Lung microvascular endothelial cell (primary cell): ENCODE results near the gene SEPTIN10. TPM values are rescaled to one million over a fixed set of nuclear protein-coding genes. Genes with fewer than 3 reads are reported as not detected.
"Not testable (repeated sequence)": the region's sequence is repeated elsewhere in the genome, so short reads cannot be mapped to it uniquely, and the experiment has no call there.

Source experiments
- DNase-seq, 2 donors: peaks; one replicate each; pipeline versions ENCODE4 v3.0.0 to v3.0.0-alpha.2; 2010; ENCODE audit warnings: low read depth in 2 of 2
- total RNA-seq: library from RNA; depleted of rRNA; stranded (reverse); fragments of >200 nt; gene quantifications from 2 replicates; pipeline ENCODE4 v1.2.1, GENCODE V29; 2014

SEPTIN10 gene
- total RNA-seq, result 63.9 and 115 TPM in 2 replicates

DNA sequence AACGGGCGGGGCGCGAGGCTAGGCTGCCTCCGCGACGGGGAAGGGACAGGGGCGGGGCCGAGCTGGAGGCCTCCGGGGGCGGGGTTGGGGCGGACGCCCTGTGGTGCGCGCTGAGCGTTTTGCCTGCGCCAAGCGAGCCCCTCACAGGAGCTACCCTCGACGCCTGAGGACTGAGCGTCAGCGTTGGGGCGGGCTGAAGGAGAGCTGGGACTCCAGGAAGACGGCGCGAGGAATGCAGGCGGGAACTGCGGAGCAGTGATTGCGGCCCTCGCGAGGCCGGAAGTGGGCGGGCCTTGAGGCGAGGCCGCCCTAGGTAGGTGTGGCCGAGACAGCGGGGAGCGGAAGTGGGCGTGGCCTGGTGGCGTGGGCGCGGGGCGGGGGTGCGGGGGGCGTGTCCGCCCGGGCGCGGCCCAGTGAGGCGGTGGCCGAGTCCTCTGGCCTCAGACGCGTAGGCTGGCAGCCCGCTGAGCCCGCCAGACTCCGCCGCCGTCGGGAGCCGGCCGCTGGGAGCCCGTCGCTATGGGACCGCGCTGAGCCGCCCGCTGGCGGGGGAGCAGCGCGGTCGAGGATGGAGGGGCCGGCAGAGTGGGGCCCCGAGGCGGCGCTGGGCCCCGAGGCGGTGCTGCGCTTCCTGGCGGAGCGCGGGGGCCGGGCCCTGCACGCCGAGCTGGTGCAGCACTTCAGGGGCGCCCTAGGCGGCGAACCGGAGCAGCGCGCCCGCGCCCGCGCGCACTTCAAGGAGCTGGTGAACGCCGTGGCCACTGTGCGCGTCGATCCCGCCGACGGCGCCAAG lies at the start of gene SEPTIN10, which contains the start of gene SOWAHC:
Gene SEPTIN10 (minus strand): TSS at position 45 of the 793 bp plus-strand sequence. CDS start 139 bp downstream, outside the sequence.
Gene SOWAHC (plus strand): TSS at position 443 of the 793 bp plus-strand sequence. CDS start 126 bp downstream, at position 569.
- DNase-seq, result peak; percentile 98 to 100

DNA sequence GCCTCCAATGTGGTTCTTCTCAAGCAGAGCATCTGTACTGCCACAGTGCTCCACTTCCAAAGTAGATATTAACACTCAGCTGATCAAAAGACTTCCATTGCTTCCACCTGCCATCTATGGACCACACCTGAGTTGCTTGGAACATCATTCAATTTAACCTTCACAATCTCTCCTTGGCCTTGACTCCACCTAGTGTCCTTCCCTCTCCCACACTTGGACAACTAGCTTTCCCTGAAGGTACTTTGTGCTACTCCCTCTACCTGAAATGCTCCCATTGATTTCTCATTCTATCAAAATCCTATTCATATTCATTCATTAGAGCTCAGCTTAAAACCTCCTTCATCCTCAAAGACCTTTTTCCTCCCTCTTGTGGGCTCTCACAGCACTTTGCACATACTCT lies 49.1 kb upstream of the SEPTIN10 start:
- no peak for DNase-seq

DNA sequence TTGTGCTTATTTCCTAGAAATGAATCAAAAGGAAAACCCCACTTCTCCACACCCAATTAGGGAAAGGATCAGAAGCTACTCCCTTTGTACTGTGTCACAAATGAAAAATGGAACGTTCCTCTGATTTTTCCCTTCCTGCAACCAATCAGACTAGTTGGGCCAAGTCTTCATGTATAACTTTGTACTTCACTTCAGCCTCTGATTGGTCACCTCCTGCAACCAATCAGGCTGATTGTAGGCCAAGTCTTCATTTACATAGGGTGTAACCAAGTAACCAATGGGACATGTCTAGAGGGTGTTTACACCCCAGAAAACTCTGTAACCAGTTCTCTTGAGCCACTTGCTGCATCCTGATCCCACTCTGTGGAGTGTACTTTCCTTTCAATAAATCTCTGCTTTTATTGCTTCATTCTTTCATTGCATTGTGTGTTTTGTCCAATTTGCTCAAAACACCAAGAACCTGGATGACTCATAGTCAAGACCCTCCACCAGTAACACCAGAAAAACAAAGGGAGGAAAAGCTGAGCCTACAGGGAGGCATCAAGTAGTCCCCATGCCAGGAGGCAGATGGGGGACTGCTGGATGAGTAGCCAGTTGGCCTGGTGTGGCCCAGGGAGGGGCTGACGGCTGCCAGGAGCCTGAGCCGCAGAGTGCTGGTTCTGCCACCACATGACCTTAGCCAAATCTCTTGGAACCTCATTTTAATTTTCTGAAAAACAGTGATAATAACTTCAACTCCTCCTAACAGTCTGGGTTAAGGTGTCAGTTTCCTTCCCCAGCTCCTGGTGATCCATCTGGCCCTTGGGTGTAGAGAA lies 46.5 kb upstream of the SEPTIN10 start:
- no peak for DNase-seq

DNA sequence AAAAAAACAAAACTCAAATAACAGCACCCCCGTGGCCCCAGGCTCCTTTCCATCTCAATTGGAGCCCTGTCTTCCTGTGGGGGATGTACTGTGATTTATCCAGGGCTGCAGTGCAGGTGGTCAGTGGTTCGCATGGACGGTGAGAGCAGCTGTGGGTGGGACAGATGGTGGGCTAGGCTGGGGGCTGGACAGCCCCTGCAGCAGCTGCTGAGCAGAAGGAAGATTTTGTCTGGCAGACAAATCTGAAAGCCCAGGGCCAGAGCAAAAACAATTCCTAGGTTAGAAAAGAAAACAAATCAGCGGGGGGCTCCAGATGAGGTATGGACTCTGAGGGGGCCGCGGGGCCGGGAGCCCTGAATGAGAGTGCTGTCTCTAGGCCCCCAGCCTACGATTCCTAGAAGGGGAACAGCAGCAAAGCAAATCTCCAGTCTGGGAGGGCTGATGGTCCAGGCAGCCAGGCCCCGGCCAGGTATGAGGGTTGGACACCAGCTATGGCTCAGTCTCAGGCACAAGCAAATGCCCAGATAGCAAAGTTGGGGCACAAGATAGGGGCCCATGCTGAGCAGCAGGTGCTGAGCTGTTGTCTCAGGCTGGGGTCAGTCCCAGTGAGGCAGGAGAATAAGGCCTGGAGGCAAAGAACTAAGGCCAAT lies 45.8 kb upstream of the SEPTIN10 start:
- no peak for DNase-seq

DNA sequence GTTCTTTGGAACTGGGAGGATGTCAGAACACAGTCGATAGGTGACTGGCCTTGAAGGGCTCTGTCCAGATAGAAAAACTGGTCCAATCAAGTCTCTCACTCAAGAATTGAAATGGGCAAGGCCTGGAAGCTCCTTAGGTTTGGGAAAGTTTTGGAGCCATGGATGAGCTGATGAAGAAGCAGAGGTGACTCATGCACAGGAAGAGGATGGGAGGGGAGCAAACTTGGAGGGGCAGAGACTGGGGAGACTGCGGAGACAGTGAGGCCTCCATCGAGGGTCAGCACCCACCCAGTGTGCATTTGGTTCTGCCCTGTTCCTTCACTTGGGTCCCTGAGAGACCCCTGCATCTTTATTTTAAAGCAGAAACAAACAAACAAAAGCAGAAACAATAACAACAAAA lies 41.5 kb upstream of the SEPTIN10 start:
- DNase-seq, result no peak

DNA sequence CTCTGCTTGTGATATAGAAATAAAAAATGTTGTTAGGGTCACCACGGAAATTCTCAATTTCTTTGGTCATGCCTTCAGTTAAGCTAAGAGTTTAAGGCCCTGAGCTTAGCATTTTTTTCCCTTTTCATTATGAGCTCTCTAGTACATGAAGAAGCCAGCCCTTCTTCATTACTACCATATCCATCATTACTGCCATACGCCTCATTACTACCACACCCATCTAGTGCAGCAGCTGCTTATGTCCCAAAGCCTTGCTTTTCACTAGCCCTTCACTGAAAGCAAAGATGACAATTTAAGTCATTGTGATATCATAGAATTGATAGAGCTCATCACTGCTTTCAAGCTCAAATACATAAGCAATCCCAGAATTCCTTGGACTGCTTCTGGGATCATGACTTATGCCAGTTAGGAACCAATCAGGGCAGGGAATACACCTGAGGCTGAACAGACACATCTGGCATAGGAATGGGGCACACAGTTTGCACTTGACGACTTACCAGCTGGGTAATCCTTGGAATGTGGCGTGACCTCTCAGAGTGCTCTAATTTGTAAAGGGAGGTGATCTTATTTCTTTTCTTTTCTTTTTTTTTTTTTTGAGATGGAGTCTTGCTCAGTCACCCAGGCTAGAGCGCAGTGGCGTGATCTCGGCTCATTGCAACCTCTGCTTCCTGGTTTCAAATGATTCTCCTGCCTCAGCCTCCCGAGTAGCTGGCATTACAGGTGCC lies 40.7 kb upstream of the SEPTIN10 start:
- no peak for DNase-seq

DNA sequence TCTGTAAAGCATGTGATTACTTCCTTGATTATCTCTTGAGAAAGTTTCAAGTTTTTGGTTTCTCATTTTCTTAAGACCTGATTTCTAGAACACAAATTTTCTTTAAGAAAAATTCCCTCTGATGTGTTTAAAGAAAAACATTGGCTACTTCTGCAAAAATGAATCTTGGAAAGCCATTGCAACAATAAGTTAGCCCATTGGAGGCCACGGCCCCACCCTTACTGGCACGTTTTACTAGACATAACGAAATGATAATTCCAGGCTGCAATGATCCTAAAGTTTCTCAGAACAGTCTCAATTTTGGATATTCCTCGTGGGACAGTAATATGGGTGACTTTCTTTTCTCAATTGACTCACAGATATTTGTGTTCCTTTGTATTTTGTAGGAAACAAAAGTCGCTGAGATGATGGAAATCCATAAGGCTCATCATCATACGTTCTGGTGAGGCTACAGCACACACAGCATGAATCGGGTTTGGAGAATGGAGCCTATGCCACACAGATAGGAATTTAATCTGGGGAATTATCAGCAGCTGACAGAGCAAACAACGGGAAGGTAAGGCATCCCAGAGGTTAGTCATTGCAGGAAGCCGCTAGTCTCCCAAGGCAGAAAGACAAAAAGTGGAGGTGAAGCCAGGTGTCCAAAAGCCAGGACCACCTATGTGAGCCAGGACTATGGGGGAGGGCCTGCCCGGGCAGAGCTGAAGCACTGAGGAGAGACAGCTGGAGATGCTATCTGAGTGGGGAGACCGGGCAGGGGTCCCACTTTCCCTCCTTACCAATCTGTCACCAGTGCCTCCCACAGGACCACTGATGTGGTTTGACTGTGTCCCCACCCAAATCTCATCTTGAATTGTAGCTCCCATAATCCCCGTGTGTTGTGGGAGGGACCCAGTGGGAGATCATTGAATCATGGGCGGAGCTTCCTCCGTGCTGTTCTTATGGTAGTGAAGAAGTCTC lies 36.2 kb upstream of the SEPTIN10 start:
- DNase-seq, result no peak

DNA sequence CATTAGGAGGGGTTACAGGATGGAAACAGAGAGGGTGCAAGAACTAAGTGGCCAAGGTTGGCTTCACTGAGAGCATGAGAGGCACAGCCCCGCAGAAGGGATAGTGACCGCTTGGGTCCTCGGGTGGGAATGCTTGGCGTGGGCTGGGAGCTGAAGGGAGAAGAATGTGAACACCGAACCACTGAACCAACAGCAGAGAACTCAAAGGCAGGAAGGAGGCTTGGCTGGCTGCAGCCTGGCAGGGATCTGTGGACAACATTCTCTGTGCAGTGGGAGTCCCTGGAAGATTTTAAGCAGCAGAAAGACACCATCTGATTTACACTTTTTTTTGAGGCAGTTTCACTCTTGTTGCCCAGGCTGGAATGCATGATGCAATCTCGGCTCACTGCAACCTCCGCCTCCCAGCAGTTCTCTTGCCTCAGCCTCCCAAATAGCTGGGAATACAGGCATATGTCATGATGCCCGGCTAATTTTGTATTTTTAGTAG lies 34.3 kb upstream of the SEPTIN10 start:
- no peak for DNase-seq

DNA sequence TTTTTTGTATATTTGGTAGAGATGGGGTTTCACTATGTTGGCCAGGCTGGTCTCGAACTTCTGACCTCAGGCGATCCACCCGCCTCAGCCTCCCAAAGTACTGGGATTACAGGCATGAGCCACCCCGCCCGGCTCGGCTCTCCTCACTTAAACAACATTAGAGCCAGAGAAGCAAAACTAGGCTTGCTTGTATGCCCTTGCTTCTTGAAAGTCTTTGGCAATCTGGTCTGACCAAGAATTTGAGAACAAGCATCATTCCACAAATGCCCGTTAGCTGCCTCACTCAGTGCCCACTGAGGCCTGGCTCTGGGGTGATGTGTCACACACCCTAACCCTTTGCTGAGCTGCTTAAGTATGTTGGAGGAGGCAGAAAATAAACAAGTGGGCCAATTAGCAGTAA lies 33.9 kb upstream of the SEPTIN10 start:
- no peak for DNase-seq

DNA sequence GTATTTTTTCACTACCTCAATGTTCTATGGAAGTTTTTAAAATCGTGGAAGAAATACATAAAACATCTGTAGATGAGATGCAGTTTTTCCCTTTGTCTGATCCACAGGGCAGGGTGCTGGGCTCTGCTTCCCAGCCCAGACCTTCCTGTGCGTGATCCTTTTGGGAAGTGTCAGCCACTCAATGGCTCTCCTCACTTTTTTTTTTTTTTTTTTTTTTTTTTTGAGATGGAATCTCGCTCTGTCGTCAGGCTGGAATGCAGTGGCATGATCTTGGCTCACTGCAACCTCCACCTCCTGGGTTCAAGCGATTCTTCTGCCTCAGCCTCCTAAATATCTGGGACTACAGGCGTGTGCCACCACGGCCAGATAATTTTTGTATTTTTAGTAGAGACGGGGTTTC lies 33.2 kb upstream of the SEPTIN10 start:
- DNase-seq, result no peak

DNA sequence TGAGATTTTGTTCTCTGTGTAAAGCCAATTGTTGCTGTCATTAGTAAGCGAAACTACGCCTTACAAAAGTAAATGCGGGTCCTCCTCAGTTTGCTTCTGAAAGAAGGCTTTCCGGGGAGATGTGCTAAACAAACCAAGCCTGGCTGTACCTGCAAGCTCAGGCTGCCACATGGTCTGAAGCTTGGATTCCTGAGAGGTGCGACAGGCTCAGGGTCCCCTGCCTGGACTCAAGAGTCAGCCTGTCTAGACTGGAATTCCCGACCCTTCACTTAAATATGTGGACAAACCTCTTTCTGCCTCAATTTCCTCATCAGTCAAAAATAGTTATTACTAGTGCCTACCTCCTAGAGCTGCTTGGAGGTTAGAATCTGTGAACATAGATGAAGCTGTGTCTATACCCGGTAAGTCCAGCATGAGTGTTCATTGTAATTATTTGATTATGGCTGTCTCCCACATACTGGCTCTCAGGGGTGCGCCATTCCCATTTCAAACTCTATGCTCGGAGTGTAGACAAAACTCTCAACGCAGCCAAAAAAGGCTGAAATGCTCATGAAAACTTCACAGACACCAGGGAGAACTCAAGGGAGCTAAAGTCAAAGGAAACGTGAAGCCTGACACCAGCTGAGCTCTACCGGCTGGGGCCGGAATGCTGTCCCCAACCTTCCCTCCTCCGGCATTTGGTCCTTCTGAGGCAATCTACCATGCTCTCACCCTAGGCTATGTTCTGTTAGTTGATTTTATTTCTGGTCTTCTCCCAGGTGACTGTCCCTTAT lies 31.8 kb upstream of the SEPTIN10 start:
- DNase-seq, result no peak

DNA sequence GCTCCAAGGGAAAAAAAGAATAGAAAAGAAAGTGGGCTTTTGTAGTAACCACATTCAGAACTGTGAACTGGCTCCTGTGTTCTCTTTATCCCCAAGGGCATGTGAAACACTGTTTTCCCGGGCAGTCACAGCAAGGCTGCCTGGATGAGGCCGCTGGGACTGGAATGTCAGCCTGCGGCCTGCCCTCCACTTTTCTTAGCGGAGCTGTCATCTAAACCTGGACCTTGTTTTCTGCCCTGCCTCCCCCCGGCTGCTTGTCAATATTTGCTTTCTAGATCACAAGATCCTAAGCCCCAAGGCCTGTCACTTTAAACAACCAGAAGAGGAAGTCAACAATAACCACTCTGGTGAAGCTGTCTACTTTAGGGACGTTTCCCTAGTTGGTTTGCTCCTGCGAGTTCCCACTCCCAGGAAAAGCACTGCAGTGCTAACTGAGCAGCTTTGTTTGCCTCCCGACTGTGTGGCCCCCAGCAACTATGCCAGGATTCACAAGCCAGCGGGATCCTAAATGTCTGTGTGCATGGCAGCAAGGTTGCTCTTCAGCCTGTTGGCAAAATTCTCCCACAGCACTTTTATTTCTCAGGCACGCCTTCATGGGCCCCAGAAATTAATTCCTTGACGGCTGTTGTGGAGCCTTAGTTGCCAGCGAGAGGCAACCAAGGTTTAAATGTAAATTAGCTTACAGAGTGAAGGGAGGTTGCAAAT lies 31.0 kb upstream of the SEPTIN10 start:
- no peak for DNase-seq

DNA sequence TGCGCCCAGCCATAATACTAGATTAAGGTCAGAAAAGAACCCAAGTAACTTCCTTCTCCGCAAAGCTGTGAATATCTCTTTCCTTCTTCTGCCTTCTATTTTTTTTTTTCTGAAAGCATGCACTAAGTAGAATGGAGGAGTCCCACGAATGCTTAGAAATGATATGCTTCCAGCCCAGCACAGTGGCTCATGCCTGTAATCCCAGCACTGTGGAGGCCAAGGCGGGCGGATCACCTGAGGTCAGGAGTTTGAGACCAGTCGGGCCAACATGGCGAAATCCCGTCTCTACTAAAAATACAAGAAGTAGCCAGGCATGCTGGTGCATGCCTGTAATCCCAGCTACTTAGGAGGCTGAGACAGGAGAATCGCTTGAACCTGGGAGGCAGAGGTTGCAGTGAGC lies 26.2 kb upstream of the SEPTIN10 start:
- DNase-seq, result not testable (repeated sequence)

DNA sequence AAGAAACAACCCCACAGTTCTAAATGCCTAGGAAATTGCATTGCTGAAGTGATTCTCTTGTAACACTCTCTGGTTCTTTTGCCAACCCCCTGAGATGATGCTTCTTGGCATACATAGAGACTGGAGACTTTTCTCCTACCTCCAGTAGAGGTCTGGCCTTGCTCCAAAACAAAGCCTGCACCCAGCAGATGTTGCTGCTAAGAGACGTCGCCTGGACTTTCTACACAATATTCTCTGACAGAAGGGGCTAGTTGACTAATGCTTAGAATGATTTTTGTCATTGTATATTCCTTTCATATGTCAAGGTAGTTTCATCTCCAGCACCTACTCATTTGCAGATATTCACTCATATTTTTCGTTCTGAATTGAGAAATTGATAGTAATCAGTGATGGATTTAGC lies 25.0 kb upstream of the SEPTIN10 start:
- DNase-seq, result no peak

DNA sequence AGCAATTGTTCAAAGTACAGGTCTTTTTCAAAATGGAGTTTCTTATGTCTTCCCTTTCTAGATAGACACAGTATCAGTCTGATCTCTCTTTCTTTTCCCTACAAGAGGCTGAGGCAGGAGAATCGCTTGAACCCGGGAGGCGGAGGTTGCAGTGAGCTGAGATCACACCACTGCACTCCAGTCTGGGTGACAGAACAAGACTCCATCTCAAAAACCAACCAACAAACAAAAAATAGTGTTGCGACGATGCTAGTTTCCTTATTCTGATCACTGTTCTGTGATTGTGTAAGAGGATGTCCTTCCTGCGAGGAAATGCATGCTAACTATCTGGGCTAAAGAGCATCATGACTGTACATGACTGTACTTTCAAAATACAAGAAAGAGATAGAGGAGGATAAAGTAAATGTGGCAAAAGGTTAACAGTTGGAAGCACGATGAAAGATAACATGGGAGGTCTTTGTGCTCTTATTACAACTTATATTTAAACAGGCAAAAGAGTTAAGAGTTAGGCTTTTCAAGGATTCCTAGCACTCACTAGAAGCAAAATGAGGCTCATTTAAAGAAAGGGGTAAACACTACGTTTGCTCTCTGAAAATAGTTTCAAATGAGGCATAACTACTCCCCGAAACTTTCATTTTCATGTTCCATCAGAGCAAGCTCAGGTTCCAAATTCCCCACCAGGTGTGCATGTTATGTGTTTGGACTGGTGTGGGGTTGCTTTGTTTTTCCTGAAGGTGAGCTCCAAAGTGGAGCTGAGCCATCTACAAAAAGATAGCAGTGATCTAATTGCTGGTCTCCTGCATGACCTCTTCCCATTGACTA lies 24.2 kb upstream of the SEPTIN10 start:
- peak; percentile 43 to 74 for DNase-seq

DNA sequence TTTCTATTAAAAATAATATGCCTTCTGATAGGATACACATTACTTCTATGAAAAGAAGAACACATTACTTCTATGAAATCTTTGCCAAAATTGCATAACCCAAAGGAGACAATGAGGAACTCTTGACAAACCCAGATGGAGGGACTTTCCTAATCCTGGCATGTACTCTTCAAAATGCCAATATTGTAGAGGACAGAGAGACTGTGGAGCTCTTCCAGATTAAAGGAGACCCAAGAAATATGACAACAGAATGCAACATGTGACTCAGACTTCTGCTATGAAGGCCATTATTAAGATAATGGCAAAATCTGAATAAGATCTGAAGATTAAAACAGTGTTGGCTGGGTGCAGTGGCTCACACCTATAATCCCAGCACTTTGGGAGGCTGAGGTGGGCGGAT lies 22.6 kb upstream of the SEPTIN10 start:
- no peak for DNase-seq

DNA sequence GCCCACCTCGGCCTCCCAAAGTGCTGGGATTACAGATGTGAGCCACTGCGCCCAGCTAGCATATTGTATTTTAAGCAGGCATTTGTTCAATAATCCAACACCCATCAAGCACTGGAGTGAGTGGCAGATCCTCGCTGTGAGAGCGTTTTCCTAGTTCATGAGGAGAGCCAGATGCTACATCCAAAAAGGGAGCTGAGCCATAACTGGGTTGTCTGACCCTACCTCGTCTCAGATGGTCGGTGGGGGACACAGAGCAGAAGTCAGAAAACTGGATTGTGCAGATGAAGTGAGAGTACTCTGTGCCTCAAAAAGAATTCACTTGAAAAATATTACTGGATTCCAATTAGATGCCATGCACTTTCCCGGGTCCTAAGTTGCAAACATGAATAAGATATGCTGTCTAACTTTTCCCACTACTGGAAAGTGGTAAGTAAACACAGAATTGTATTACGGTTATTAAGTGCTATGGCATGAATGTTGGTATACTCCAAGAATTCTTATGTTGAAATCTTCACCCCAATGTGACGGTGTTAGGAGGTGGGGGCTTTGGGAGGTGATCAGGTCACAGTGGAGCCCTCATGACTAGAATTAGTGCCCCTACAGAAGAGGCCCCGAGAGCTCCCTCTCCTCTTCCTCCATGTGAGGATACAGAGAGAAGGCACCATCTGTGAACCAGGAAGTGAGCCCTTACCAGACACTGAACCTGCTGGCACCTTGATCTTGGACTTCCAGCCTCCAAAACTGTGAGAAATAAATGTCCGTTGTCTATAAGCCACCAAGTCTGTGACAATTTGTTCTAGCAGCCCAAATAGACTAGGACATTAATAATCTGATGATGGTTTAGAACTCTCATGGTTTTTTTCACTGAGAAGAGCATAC lies 21.9 kb upstream of the SEPTIN10 start:
- no peak for DNase-seq
